SU-DHL-6 (cell line): ENCODE results near the gene DIAPH3.

ENCODE experiments used
- EZH2phosphoT487 ChIP-seq: fragments of 200-600 bp; sonication (generic), shearing (Covaris generic); conservative IDR thresholded peaks from 2 replicates; pipeline ENCODE4 v1.6.1; 2018; ENCODE audit warnings: mild to moderate bottlenecking, antibody characterized with exemption, low read length, moderate library complexity, mixed read lengths
- TF ChIP-seq, protein P1 (sequence below): fragments of 200-600 bp; sonication (generic); IDR thresholded peaks from one replicate; pipeline ENCODE4 v1.5.1; 2017; ENCODE audit warnings: antibody characterized with exemption, mild to moderate bottlenecking, low read length, moderate library complexity; ENCODE audit not compliant: insufficient read depth, poor library complexity, severe bottlenecking

DNA sequence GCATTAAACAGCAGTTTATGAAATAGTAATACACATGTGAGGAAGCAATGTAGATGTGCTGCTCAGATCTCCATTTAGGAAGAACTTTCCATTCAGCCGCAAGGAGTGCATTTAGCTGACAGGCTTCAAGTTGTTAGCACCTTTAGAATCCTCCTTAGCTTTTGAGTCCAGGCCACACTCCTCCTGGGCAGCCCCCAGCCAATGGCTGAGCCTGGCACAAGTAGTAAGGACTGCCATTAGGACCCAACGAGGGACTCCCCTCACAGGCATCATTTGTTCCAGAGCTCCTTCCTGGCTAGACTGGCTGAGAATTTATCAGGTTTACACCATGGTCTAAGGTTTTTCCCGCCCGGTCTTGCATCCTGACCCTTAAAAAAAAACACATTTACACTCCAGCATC is 201.4 kb downstream of the DIAPH3 start:
- TF ChIP-seq, protein P1, sequence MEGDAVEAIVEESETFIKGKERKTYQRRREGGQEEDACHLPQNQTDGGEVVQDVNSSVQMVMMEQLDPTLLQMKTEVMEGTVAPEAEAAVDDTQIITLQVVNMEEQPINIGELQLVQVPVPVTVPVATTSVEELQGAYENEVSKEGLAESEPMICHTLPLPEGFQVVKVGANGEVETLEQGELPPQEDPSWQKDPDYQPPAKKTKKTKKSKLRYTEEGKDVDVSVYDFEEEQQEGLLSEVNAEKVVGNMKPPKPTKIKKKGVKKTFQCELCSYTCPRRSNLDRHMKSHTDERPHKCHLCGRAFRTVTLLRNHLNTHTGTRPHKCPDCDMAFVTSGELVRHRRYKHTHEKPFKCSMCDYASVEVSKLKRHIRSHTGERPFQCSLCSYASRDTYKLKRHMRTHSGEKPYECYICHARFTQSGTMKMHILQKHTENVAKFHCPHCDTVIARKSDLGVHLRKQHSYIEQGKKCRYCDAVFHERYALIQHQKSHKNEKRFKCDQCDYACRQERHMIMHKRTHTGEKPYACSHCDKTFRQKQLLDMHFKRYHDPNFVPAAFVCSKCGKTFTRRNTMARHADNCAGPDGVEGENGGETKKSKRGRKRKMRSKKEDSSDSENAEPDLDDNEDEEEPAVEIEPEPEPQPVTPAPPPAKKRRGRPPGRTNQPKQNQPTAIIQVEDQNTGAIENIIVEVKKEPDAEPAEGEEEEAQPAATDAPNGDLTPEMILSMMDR, result no peak
- no peak for TF ChIP-seq EZH2phosphoT487
